Stimulated activated memory B cell treated with anti-CD40 and anti-IgM and Interleukin-4, amounts not matched to agents 10 μg/mL and 1 μg/mL and 100 μg/mL, for 72 hours (primary cell): ENCODE results near the gene CD244.

Experiments used
- ATAC-seq: fragments of 150-1000 bp; cut with Tn5 transposase; 2 replicates; pipeline ENCODE4 v1.10.0; 2021
- H3K27ac Mint-ChIP-seq: one replicate; pipeline ENCODE4 v1.8.0; 2022; ENCODE audit warnings: mild to moderate bottlenecking, mixed read lengths
- H3K27me3 Mint-ChIP-seq: one replicate; pipeline ENCODE4 v1.8.0; 2022; ENCODE audit warnings: mixed read lengths
- H3K36me3 Mint-ChIP-seq: one replicate; pipeline ENCODE4 v1.8.0; 2022; ENCODE audit warnings: mixed read lengths
- H3K4me1 Mint-ChIP-seq: one replicate; pipeline ENCODE4 v1.8.0; 2022; ENCODE audit warnings: mixed read lengths
- H3K4me3 Mint-ChIP-seq: one replicate; pipeline ENCODE4 v1.8.0; 2022; ENCODE audit warnings: mild to moderate bottlenecking, moderate library complexity, mixed read lengths
- H3K9me3 Mint-ChIP-seq: one replicate; pipeline ENCODE4 v1.8.0; 2022; ENCODE audit warnings: mixed read lengths

Gene CD244

GRCh38 chr1:160864173-160864572, 1.5 kb upstream of the CD244 start:
- Mint-ChIP-seq H3K4me3 (no peak overlapping the region), H3K36me3 (no peaks in the 10 kb centered on the region), H3K27ac (no peak overlapping the region), H3K9me3 (no peaks in the 10 kb centered on the region), H3K4me1 (peaks cover 32% of the 10 kb centered on the region), H3K27me3 (peaks cover 10% of the 10 kb centered on the region)
- no peak for ATAC-seq

- Mint-ChIP-seq H3K27ac (peak overlapping the region; percentile 3), H3K27me3 (peaks cover 10% of the 10 kb centered on the region), H3K4me1 (peaks cover 32% of the 10 kb centered on the region), H3K36me3 (no peaks in the 10 kb centered on the region), H3K9me3 (no peaks in the 10 kb centered on the region), H3K4me3 (no peak overlapping the region)
- peak; percentile 40 for ATAC-seq
Observed at GRCh38 chr1:160863774-160864131, 1.1 kb upstream of the CD244 start.

- H3K4me1 Mint-ChIP-seq: peaks cover 31% of the 10 kb centered on the region
- no peak for ATAC-seq
- H3K27me3 Mint-ChIP-seq: peaks cover 10% of the 10 kb centered on the region
- no peak overlapping the region for H3K4me3 Mint-ChIP-seq
- peak overlapping the region; percentile 18 for H3K27ac Mint-ChIP-seq
- H3K36me3 Mint-ChIP-seq: no peaks in the 10 kb centered on the region
- H3K9me3 Mint-ChIP-seq: no peaks in the 10 kb centered on the region
Observed at GRCh38 chr1:160863061-160863773, 530 bp upstream of the CD244 start.

- no peak overlapping the region for H3K4me3 Mint-ChIP-seq
- H3K27ac Mint-ChIP-seq: no peak overlapping the region
- no peaks in the 10 kb centered on the region for H3K36me3 Mint-ChIP-seq
- no peaks in the 10 kb centered on the region for H3K9me3 Mint-ChIP-seq
- no peak for ATAC-seq
- peaks cover 24% of the 10 kb centered on the region for H3K4me1 Mint-ChIP-seq
- H3K27me3 Mint-ChIP-seq: peaks cover 10% of the 10 kb centered on the region
Observed at GRCh38 chr1:160860840-160861505, 1.7 kb downstream of the CD244 start.

GRCh38 chr1:160859166-160859565, 3.5 kb downstream of the CD244 start:
- peaks cover 10% of the 10 kb centered on the region for H3K27me3 Mint-ChIP-seq

GRCh38 chr1:160858507-160858906, 4.2 kb downstream of the CD244 start:
- H3K9me3 Mint-ChIP-seq: no peaks in the 10 kb centered on the region
- H3K4me3 Mint-ChIP-seq: no peak overlapping the region
- no peaks in the 10 kb centered on the region for H3K36me3 Mint-ChIP-seq
- ATAC-seq: no peak
- H3K4me1 Mint-ChIP-seq: peaks cover 15% of the 10 kb centered on the region
- peaks cover 10% of the 10 kb centered on the region for H3K27me3 Mint-ChIP-seq
- H3K27ac Mint-ChIP-seq: no peak overlapping the region

More at GRCh38 chr1:160859166-160859565, 3.5 kb downstream of the CD244 start:
- Mint-ChIP-seq H3K9me3 (no peaks in the 10 kb centered on the region), H3K36me3 (no peaks in the 10 kb centered on the region), H3K4me3 (no peak overlapping the region), H3K27ac (no peak overlapping the region), H3K4me1 (peaks cover 21% of the 10 kb centered on the region)
- ATAC-seq: no peak

GRCh38 chr1:160858097-160858496, 4.6 kb downstream of the CD244 start:
- Mint-ChIP-seq H3K36me3 (no peaks in the 10 kb centered on the region), H3K9me3 (no peaks in the 10 kb centered on the region), H3K4me3 (no peak overlapping the region), H3K27ac (no peak overlapping the region), H3K4me1 (peaks cover 12% of the 10 kb centered on the region), H3K27me3 (peaks cover 10% of the 10 kb centered on the region)
- no peak for ATAC-seq

GRCh38 chr1:160855181-160855981, 7.3 kb downstream of the CD244 start:
- ATAC-seq: no peak
- no peaks in the 10 kb centered on the region for H3K9me3 Mint-ChIP-seq
- H3K27me3 Mint-ChIP-seq: no peaks in the 10 kb centered on the region
- no peaks in the 10 kb centered on the region for H3K4me1 Mint-ChIP-seq
- no peaks in the 10 kb centered on the region for H3K36me3 Mint-ChIP-seq
- no peak overlapping the region for H3K27ac Mint-ChIP-seq
- no peak overlapping the region for H3K4me3 Mint-ChIP-seq

- Mint-ChIP-seq H3K36me3 (no peaks in the 10 kb centered on the region), H3K27ac (no peak overlapping the region), H3K27me3 (no peaks in the 10 kb centered on the region), H3K9me3 (no peaks in the 10 kb centered on the region), H3K4me1 (no peaks in the 10 kb centered on the region), H3K4me3 (no peak overlapping the region)
- no peak for ATAC-seq
Observed at GRCh38 chr1:160853754-160854153, 8.9 kb downstream of the CD244 start.

- no peaks in the 10 kb centered on the region for H3K9me3 Mint-ChIP-seq
- H3K4me1 Mint-ChIP-seq: no peaks in the 10 kb centered on the region
- H3K4me3 Mint-ChIP-seq: no peak overlapping the region
- H3K27ac Mint-ChIP-seq: no peak overlapping the region
- peaks cover 2% of the 10 kb centered on the region for H3K27me3 Mint-ChIP-seq
- no peaks in the 10 kb centered on the region for H3K36me3 Mint-ChIP-seq
- ATAC-seq: no peak
Observed at GRCh38 chr1:160853014-160853413, 9.7 kb downstream of the CD244 start.

GRCh38 chr1:160850993-160851392, 11.7 kb downstream of the CD244 start:
- ATAC-seq: no peak
- Mint-ChIP-seq H3K4me3 (no peak overlapping the region), H3K27ac (no peak overlapping the region), H3K4me1 (no peaks in the 10 kb centered on the region), H3K27me3 (peaks cover 18% of the 10 kb centered on the region), H3K9me3 (no peaks in the 10 kb centered on the region), H3K36me3 (no peaks in the 10 kb centered on the region)

- no peak overlapping the region for H3K27ac Mint-ChIP-seq
- no peaks in the 10 kb centered on the region for H3K9me3 Mint-ChIP-seq
- H3K4me1 Mint-ChIP-seq: no peaks in the 10 kb centered on the region
- H3K36me3 Mint-ChIP-seq: no peaks in the 10 kb centered on the region
- no peak for ATAC-seq
- no peak overlapping the region for H3K4me3 Mint-ChIP-seq
- H3K27me3 Mint-ChIP-seq: peaks cover 20% of the 10 kb centered on the region
Observed at GRCh38 chr1:160850541-160850940, 12.1 kb downstream of the CD244 start.

- Mint-ChIP-seq H3K36me3 (no peaks in the 10 kb centered on the region), H3K4me1 (no peaks in the 10 kb centered on the region), H3K27ac (no peak overlapping the region), H3K4me3 (no peak overlapping the region), H3K9me3 (peaks cover 2% of the 10 kb centered on the region), H3K27me3 (peaks cover 28% of the 10 kb centered on the region)
- no peak for ATAC-seq
Observed at GRCh38 chr1:160846281-160846680, 16.4 kb downstream of the CD244 start.

GRCh38 chr1:160844447-160845232, 18.0 kb downstream of the CD244 start:
- no peak overlapping the region for H3K27ac Mint-ChIP-seq
- no peaks in the 10 kb centered on the region for H3K36me3 Mint-ChIP-seq
- peaks cover 28% of the 10 kb centered on the region for H3K27me3 Mint-ChIP-seq
- no peaks in the 10 kb centered on the region for H3K4me1 Mint-ChIP-seq
- no peak overlapping the region for H3K4me3 Mint-ChIP-seq
- H3K9me3 Mint-ChIP-seq: peaks cover 2% of the 10 kb centered on the region
- no peak for ATAC-seq

- Mint-ChIP-seq H3K36me3 (no peaks in the 10 kb centered on the region), H3K4me1 (peaks cover 29% of the 10 kb centered on the region), H3K9me3 (peaks cover 2% of the 10 kb centered on the region), H3K27me3 (peaks cover 10% of the 10 kb centered on the region), H3K27ac (no peak overlapping the region), H3K4me3 (no peak overlapping the region)
- no peak for ATAC-seq
Observed at GRCh38 chr1:160841079-160841478, 21.6 kb downstream of the CD244 start.
